ENCODE measurements around the gene TNFAIP8L3. TPM values are rescaled to one million over a fixed set of nuclear protein-coding genes. Genes with fewer than 3 reads are reported as not detected.

The TNFAIP8L3 gene
- total RNA-seq, 1 experiment from 2014 or later, result 0.07 TPM

- DNase-seq (ENCODE audit: extremely low read depth, low read depth), result no peak
These were observed 78.1 kb downstream of the TNFAIP8L3 start for GRCh38 chr15:51016615-51017014.

- no peak for DNase-seq (ENCODE audit: extremely low read depth, low read depth)
These were observed 83.5 kb downstream of the TNFAIP8L3 start for GRCh38 chr15:51011212-51011611.

GRCh38 chr15:51007131-51007666, 87.5 kb downstream of the TNFAIP8L3 start:
- no peak for DNase-seq (ENCODE audit: extremely low read depth, low read depth)

Other genes starting within 250 kb of the TNFAIP8L3 start
- 11.8 and 12.5 TPM in 2 replicates for gene AP4E1, start 186.2 kb downstream of the TNFAIP8L3 start, total RNA-seq (2014; rRNA removed; shearing (Covaris generic))
- gene CYP19A1, start 243.7 kb upstream of the TNFAIP8L3 start, total RNA-seq (2014; rRNA removed; shearing (Covaris generic)), result 0.61 and 0.79 TPM in 2 replicates
- gene GLDN, start 246.7 kb upstream of the TNFAIP8L3 start, total RNA-seq (2014; rRNA removed; shearing (Covaris generic)), result 4.6 and 4.9 TPM in 2 replicates